ENCODE results near the gene CAVIN1.

CAVIN1 gene

GRCh38 chr17:42389899-42390298 is 33.2 kb downstream of the CAVIN1 start:
- no peak for TF ChIP-seq ZFX (IDR thresholded peaks at IDR 0.05; ENCODE audit: borderline replicate concordance)
- TF ChIP-seq, protein P1, sequence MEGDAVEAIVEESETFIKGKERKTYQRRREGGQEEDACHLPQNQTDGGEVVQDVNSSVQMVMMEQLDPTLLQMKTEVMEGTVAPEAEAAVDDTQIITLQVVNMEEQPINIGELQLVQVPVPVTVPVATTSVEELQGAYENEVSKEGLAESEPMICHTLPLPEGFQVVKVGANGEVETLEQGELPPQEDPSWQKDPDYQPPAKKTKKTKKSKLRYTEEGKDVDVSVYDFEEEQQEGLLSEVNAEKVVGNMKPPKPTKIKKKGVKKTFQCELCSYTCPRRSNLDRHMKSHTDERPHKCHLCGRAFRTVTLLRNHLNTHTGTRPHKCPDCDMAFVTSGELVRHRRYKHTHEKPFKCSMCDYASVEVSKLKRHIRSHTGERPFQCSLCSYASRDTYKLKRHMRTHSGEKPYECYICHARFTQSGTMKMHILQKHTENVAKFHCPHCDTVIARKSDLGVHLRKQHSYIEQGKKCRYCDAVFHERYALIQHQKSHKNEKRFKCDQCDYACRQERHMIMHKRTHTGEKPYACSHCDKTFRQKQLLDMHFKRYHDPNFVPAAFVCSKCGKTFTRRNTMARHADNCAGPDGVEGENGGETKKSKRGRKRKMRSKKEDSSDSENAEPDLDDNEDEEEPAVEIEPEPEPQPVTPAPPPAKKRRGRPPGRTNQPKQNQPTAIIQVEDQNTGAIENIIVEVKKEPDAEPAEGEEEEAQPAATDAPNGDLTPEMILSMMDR (IDR thresholded peaks at IDR 0.05): no peak
- no peak overlapping the region for H3K27ac ChIP-seq

DNA sequence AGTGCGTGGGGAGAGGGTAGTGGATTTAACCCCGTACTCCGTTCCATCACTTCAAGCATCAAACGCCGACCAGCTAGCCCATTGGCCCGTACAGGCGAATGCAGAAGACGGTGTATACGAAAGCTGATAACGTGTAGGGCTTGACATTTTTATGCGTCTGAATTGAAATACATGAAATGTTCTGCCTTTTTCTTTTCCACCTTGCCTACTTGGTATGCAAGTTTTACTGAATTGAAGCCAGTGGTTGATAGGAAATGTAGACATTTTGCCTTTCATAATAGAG is 34.0 kb downstream of the CAVIN1 start:
- no peak overlapping the region for H3K27ac ChIP-seq
- TF ChIP-seq ZFX (IDR thresholded peaks at IDR 0.05; ENCODE audit: borderline replicate concordance): no peak
- TF ChIP-seq, protein P1 (IDR thresholded peaks at IDR 0.05): no peak

GRCh38 chr17:42388381-42389134 is 34.5 kb downstream of the CAVIN1 start, which contains the start of gene STAT3:
Gene STAT3 (minus strand): TSS chr17:42388442. CDS start chr17:42348516, 39,926 bp downstream.
- H3K27ac ChIP-seq: peak within 1 kb of the TSS; percentile 40

GRCh38 chr17:42387661-42388380 is 35.2 kb downstream of the CAVIN1 start:
- H3K27ac ChIP-seq: peak overlapping the region; percentile 40
- TF ChIP-seq, protein P1 (IDR thresholded peaks at IDR 0.05): no peak
- TF ChIP-seq ZFX (IDR thresholded peaks at IDR 0.05; ENCODE audit: borderline replicate concordance): no peak

More at GRCh38 chr17:42388381-42389134, 34.5 kb downstream of the CAVIN1 start, which contains the start of gene STAT3:
- no peak for TF ChIP-seq ZFX (IDR thresholded peaks at IDR 0.05; ENCODE audit: borderline replicate concordance)
- TF ChIP-seq, protein P1 (IDR thresholded peaks at IDR 0.05): peak; percentile 11; the same call in 1 of the 2 replicates

GRCh38 chr17:42386777-42387657 is 36.0 kb downstream of the CAVIN1 start:
- TF ChIP-seq, protein P1 (IDR thresholded peaks at IDR 0.05): no peak
- TF ChIP-seq ZFX (IDR thresholded peaks at IDR 0.05; ENCODE audit: borderline replicate concordance): no peak
- peak overlapping the region; percentile 40 for H3K27ac ChIP-seq

DNA sequence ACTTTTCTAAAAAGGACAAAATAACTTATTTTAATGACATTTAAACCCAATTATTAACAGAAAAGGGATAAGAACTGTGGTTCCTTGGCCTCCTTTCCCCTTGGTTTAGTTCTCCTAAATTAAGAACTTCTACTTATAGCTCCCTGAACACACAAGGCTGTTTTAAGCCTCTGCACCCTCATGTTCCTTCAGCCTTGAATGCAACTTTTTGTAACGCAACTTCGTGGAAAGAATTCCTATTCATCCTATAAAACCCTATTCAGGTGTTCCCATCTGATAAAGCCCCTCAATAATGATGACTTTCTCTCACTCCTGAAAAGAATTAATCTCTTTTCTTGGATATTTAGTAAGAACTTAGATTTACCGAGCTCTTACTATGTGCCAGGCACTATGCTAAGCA is 41.2 kb downstream of the CAVIN1 start:
- TF ChIP-seq, protein P1 (IDR thresholded peaks at IDR 0.05): no peak
- no peak for TF ChIP-seq ZFX (IDR thresholded peaks at IDR 0.05; ENCODE audit: borderline replicate concordance)
- H3K27ac ChIP-seq: no peak overlapping the region

Data from 22Rv1 (cell line).